ENCODE data around the gene KLHL33.

Gene KLHL33

DNA sequence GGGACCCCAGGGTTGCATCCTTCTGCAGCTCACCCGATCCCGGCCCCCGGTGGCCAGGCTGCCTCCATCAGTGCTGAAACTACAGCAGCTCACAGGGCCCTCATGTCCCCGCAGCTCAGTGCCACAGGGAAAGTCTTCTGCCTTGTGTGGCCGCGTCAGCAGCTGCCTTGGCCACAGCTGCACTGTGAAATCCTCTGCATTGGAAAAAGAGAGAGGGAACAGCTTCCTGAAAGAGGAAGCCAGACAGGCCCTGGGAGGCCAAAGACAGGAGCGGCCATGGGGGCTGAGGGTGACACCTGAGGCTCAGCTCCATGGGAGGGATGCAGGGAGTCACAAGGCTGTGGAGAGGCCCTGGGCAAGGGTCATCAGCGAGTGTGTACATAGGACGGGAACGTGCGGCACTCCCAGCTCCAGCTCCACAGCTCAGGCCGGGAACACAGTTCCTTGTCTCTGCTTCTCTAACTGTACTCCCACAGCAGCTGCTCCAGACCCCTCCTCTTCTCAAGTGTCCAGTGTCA lies 59.8 kb downstream of the KLHL33 start:
- DNase-seq, result no peak
